Right renal pelvis (tissue), 4 donors: Measurements from ENCODE around the gene EDN1. TPM values are rescaled to one million over a fixed set of nuclear protein-coding genes. Genes with fewer than 3 reads are reported as not detected.

ENCODE experiments used
- DNase-seq, 4 donors: peaks; one replicate each; pipeline ENCODE4 v3.0.0-alpha.2; 2013; ENCODE audit warnings: low read depth in 4 of 4, low spot score in 3 of 4, missing footprints in 1 of 4
- polyA plus RNA-seq, 4 donors: library from polyadenylated mRNA; unstranded; fragments of 120-200 nt; gene quantifications; one replicate each; pipeline ENCODE4 v1.2.1, GENCODE V29; 2013; ENCODE audit not compliant: insufficient read length in 4 of 4

Gene EDN1
- polyA plus RNA-seq, 4 donors = 4.0 to 6.8 (median 4.3) TPM

- DNase-seq = no peak
These were observed 3.2 kb downstream of the EDN1 start for GRCh38 chr6:12293235-12293930.

GRCh38 chr6:12293931-12294807, 4.0 kb downstream of the EDN1 start:
- no peak for DNase-seq

GRCh38 chr6:12294851-12295536, 4.8 kb downstream of the EDN1 start:
- DNase-seq = no peak

- DNase-seq = no peak
These were observed 5.5 kb downstream of the EDN1 start for GRCh38 chr6:12295558-12296254.

GRCh38 chr6:12296255-12296573, 6.1 kb downstream of the EDN1 start:
- DNase-seq = no peak

GRCh38 chr6:12296604-12297003, 6.4 kb downstream of the EDN1 start:
- DNase-seq = no peak

GRCh38 chr6:12297363-12298016, 7.3 kb downstream of the EDN1 start:
- DNase-seq = no peak

- no peak for DNase-seq
These were observed 8.1 kb downstream of the EDN1 start for GRCh38 chr6:12298017-12298978.

GRCh38 chr6:12298995-12299394, 8.8 kb downstream of the EDN1 start:
- no peak for DNase-seq

GRCh38 chr6:12301018-12301417, 10.9 kb downstream of the EDN1 start:
- DNase-seq = no peak

GRCh38 chr6:12304487-12304886, 14.3 kb downstream of the EDN1 start:
- no peak for DNase-seq

- no peak for DNase-seq
These were observed 18.9 kb downstream of the EDN1 start for GRCh38 chr6:12309070-12309469.

GRCh38 chr6:12311106-12311505, 20.9 kb downstream of the EDN1 start:
- no peak for DNase-seq

- DNase-seq = no peak
These were observed 22.6 kb downstream of the EDN1 start for GRCh38 chr6:12312736-12313135.

GRCh38 chr6:12313306-12313991, 23.3 kb downstream of the EDN1 start:
- no peak for DNase-seq

- DNase-seq = no peak
These were observed 23.9 kb downstream of the EDN1 start for GRCh38 chr6:12313992-12314589.

- DNase-seq = no peak
These were observed 24.6 kb downstream of the EDN1 start for GRCh38 chr6:12314751-12315150.
